SK-N-SH (cell line): ENCODE data around the gene CX3CL1. TPM values are rescaled to one million over a fixed set of nuclear protein-coding genes. Genes with fewer than 3 reads are reported as not detected.

Source experiments
- CTCF ChIA-PET: fragments of 300-600, 350-600 bp; formaldehyde crosslinking; extraction: SDS; loops from one replicate; lab custom pipeline; 2021; lab: Yijun Ruan, JAX
- POLR2A ChIA-PET: fragments of 350-600 bp; sonication (Branson Sonifier 250); formaldehyde crosslinking; extraction: SDS; loops from one replicate; lab custom pipeline; 2020; ENCODE audit warnings: antibody characterized with exemption, inconsistent platforms; lab: Yijun Ruan, JAX
- DNase-seq: peaks from one replicate; pipeline ENCODE4 v3.0.0; 2012
- H2AFZ ChIP-seq: fragments of 200-600 bp; sonication (generic); 2 replicates; pipeline ENCODE4 v1.8.1; 2016; ENCODE audit warnings: antibody characterized with exemption, mild to moderate bottlenecking, low read depth
- H3F3A ChIP-seq: fragments of 200-600 bp; sonication (generic); replicated peaks from 2 replicates; pipeline ENCODE3; 2016; ENCODE audit warnings: antibody characterized with exemption, mild to moderate bottlenecking; ENCODE audit not compliant: insufficient read depth
- H3K27ac ChIP-seq, 2 experiments: fragments of 200-500 bp in 1 of 2; fragments of 200-600 bp in 1 of 2; sonication (Bioruptor generic) in 1 of 2; sonication (generic), shearing (Covaris generic) in 1 of 2; 2 replicates each; pipeline versions ENCODE4 v1.5.1 to v1.6.1; 2014 to 2016; ENCODE audit warnings: low read depth in 2 of 2, inconsistent platforms in 1 of 2, low read length in 1 of 2, mild to moderate bottlenecking in 1 of 2, mixed read lengths in 1 of 2
- H3K27me3 ChIP-seq: fragments of 200-600 bp; sonication (generic), shearing (Covaris generic); 2 replicates; pipeline ENCODE4 v1.6.1; 2016; ENCODE audit warnings: mixed run types; ENCODE audit not compliant: insufficient read depth
- H3K36me3 ChIP-seq, 2 experiments: fragments of 200-500 bp in 1 of 2; fragments of 200-600 bp in 1 of 2; sonication (Bioruptor generic) in 1 of 2; sonication (generic) in 1 of 2; replicated peaks in 1 of 2; 2 replicates each; pipeline versions ENCODE3 to v1.5.1; 2014 to 2016; ENCODE audit warnings: low read length in 1 of 2, mild to moderate bottlenecking in 1 of 2; ENCODE audit not compliant: insufficient read depth in 2 of 2, control insufficient read depth in 1 of 2
- H3K4me1 ChIP-seq, 2 experiments: fragments of 200-500 bp in 1 of 2; fragments of 200-600 bp in 1 of 2; sonication (Bioruptor generic) in 1 of 2; sonication (generic), shearing (Covaris generic) in 1 of 2; 2 replicates each; pipeline versions ENCODE4 v1.5.1 to v1.6.1; 2014 to 2016; ENCODE audit warnings: low read depth in 1 of 2, low read length in 1 of 2, mixed run types in 1 of 2; ENCODE audit not compliant: insufficient read depth in 2 of 2, control insufficient read depth in 1 of 2
- H3K4me2 ChIP-seq: fragments of 200-600 bp; sonication (generic), shearing (Covaris generic); 2 replicates; pipeline ENCODE4 v1.6.1; 2017; ENCODE audit warnings: mixed run types
- H3K4me3 ChIP-seq, 2 experiments: fragments of 200-500 bp in 1 of 2; fragments of 200-600 bp in 1 of 2; sonication (Bioruptor generic) in 1 of 2; sonication (generic), shearing (Covaris generic) in 1 of 2; 2 replicates each; pipeline versions ENCODE4 v1.5.1 to v1.8.1; 2014 to 2016; ENCODE audit warnings: low read depth in 2 of 2, inconsistent platforms in 1 of 2, low read length in 1 of 2, mild to moderate bottlenecking in 1 of 2, mixed read lengths in 1 of 2, moderate library complexity in 1 of 2
- H3K79me2 ChIP-seq: fragments of 200-600 bp; sonication (generic); 2 replicates; pipeline ENCODE4 v1.8.1; 2017; ENCODE audit warnings: mild to moderate bottlenecking; ENCODE audit not compliant: insufficient read depth
- H3K9ac ChIP-seq: fragments of 200-600 bp; sonication (generic); 2 replicates; pipeline ENCODE4 v1.6.1; 2017; ENCODE audit warnings: mixed run types
- H3K9me2 ChIP-seq: fragments of 200-600 bp; sonication (generic); 2 replicates; pipeline ENCODE4 v1.6.1; 2017; ENCODE audit warnings: mixed run types
- H3K9me3 ChIP-seq: fragments of 200-600 bp; sonication (generic); 2 replicates; pipeline ENCODE4 v1.6.1; 2017; ENCODE audit warnings: mixed run types, mild to moderate bottlenecking, moderate library complexity
- H4K20me1 ChIP-seq: fragments of 200-600 bp; sonication (generic); 2 replicates; pipeline ENCODE4 v1.6.1; 2017; ENCODE audit warnings: mild to moderate bottlenecking, mixed run types; ENCODE audit not compliant: insufficient read depth
- ELF1 ChIP-seq: IDR thresholded peaks from 2 replicates; pipeline ENCODE4 v1.4.0; 2012
- EP300 ChIP-seq, 2 experiments: IDR thresholded peaks; 2 replicates each; pipeline versions ENCODE4 v1.4.0 to v1.6.1; 2012; ENCODE audit warnings: borderline replicate concordance in 1 of 2, low read depth in 1 of 2, low read length in 1 of 2
- EZH2phosphoT487 ChIP-seq: fragments of 200-600 bp; sonication (generic); IDR thresholded peaks from 2 replicates; pipeline ENCODE4 v1.6.1; 2017; ENCODE audit warnings: low read depth, mixed run types, mild to moderate bottlenecking, antibody characterized with exemption, moderate library complexity, borderline replicate concordance
- FOSL2 ChIP-seq: IDR thresholded peaks from 2 replicates; pipeline ENCODE4 v1.4.0; 2012; ENCODE audit warnings: low read depth, mild to moderate bottlenecking, moderate library complexity, borderline replicate concordance
- FOXM1 ChIP-seq: IDR thresholded peaks from 2 replicates; pipeline ENCODE4 v1.4.0; 2012; ENCODE audit warnings: low read depth, mild to moderate bottlenecking
- JUND ChIP-seq: IDR thresholded peaks from 2 replicates; pipeline ENCODE4 v1.4.0; 2012
- MAX ChIP-seq: IDR thresholded peaks from 2 replicates; pipeline ENCODE4 v1.4.0; 2012; ENCODE audit warnings: low read depth
- MEF2A ChIP-seq: IDR thresholded peaks from 2 replicates; pipeline ENCODE4 v1.4.0; 2012; ENCODE audit warnings: low read depth, borderline replicate concordance
- MXI1 ChIP-seq: IDR thresholded peaks from 2 replicates; pipeline ENCODE4 v1.6.1; 2012; ENCODE audit warnings: mild to moderate bottlenecking, low read depth, low read length, improper control_type of control experiment
- NFIC ChIP-seq: IDR thresholded peaks from 2 replicates; pipeline ENCODE4 v1.4.0; 2012; ENCODE audit warnings: borderline replicate concordance
- PBX3 ChIP-seq: IDR thresholded peaks from 2 replicates; pipeline ENCODE4; 2012
- RAD21 ChIP-seq: IDR thresholded peaks from 2 replicates; pipeline ENCODE4 v1.6.1; 2012; ENCODE audit warnings: mild to moderate bottlenecking, low read length
- RFX5 ChIP-seq: IDR thresholded peaks from 2 replicates; pipeline ENCODE4 v1.6.1; 2012; ENCODE audit warnings: mild to moderate bottlenecking, improper control_type of control experiment, low read length
- SIN3A ChIP-seq: IDR thresholded peaks from 2 replicates; pipeline ENCODE4 v1.6.1; 2012; ENCODE audit warnings: low read depth, mild to moderate bottlenecking, low read length, moderate library complexity, borderline replicate concordance
- SMC3 ChIP-seq: IDR thresholded peaks from 2 replicates; pipeline ENCODE4 v1.6.1; 2012; ENCODE audit warnings: low read depth, low read length, improper control_type of control experiment
- TEAD4 ChIP-seq: IDR thresholded peaks from 2 replicates; pipeline ENCODE4 v1.4.0; 2012; ENCODE audit warnings: mild to moderate bottlenecking, borderline replicate concordance; ENCODE audit not compliant: insufficient read depth
- YY1 ChIP-seq: IDR thresholded peaks from 2 replicates; pipeline ENCODE4 v1.4.0; 2012; ENCODE audit warnings: low read depth, mild to moderate bottlenecking
- ZBTB33 ChIP-seq: IDR thresholded peaks from 2 replicates; pipeline ENCODE4 v1.4.0; 2012; ENCODE audit warnings: low read depth, borderline replicate concordance
- WGBS: methylation state at CpG from one replicate; pipeline ENCODE4 v1.1.6; 2017; ENCODE audit warnings: low lambda C conversion rate; 5-methylcytosine and 5-hydroxymethylcytosine counted together
- polyA plus RNA-seq, 3 experiments: library from polyadenylated mRNA; depleted of rRNA; stranded (reverse); fragments of >200 nt; gene quantifications; 2 replicates each; pipeline ENCODE4 v1.2.3, GENCODE V29; 2012
- TF ChIP-seq, protein P1 (sequence below): fragments of 150-350 bp; IDR thresholded peaks from 2 replicates; pipeline ENCODE4 v1.6.1; 2016; ENCODE audit warnings: mild to moderate bottlenecking, low read depth, low read length
- TF ChIP-seq, protein P2 (sequence below): fragments of 150-350 bp; IDR thresholded peaks from 2 replicates; pipeline ENCODE4 v1.6.1; 2017; ENCODE audit warnings: antibody characterized with exemption, low read length, low read depth, borderline replicate concordance

CX3CL1 gene
- polyA plus RNA-seq, 1 of the 3 experiments (the other 2 are of a cell fraction) = 6.8 TPM

DNA sequence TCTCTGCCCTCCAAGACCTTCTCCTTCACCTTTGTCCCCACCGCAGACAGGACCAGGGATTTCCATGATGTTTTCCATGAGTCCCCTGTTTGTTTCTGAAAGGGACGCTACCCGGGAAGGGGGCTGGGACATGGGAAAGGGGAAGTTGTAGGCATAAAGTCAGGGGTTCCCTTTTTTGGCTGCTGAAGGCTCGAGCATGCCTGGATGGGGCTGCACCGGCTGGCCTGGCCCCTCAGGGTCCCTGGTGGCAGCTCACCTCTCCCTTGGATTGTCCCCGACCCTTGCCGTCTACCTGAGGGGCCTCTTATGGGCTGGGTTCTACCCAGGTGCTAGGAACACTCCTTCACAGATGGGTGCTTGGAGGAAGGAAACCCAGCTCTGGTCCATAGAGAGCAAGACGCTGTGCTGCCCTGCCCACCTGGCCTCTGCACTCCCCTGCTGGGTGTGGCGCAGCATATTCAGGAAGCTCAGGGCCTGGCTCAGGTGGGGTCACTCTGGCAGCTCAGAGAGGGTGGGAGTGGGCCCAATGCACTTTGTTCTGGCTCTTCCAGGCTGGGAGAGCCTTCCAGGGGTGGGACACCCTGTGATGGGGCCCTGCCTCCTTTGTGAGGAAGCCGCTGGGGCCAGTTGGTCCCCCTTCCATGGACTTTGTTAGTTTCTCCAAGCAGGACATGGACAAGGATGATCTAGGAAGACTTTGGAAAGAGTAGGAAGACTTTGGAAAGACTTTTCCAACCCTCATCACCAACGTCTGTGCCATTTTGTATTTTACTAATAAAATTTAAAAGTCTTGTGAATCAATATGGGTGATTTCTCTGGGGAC, 12.2 kb downstream of the CX3CL1 start:
- H3K4me2 ChIP-seq = peak overlapping the region; percentile 43; the same call in 1 of the 2 replicates
- no peaks in the 10 kb centered on the region for H3K9me2 ChIP-seq
- peaks cover 10 to 21% of the 10 kb centered on the region in 2 experiments; a peak in 3 of 4 replicates for H3K4me1 ChIP-seq
- POLR2A ChIA-PET = no interaction called here
- no peak overlapping the region for H3K4me3 ChIP-seq
- CTCF ChIA-PET = interaction anchor here (0.7 to 1.5 kb wide), 2 partner anchors 32 to 34 kb away, joined by 3 to 4 read pairs; no protein-coding TSS in a partner anchor
- H3K36me3 ChIP-seq = no peaks in the 10 kb centered on the region
- 83% methylated on average over 9 of the region's 11 CpGs for WGBS
- no peaks in the 10 kb centered on the region for H4K20me1 ChIP-seq
- H3K27ac ChIP-seq = no peak overlapping the region; a peak in 1 of 4 replicates
- H3K9ac ChIP-seq = no peak overlapping the region
- DNase-seq = no peak
- no peaks in the 10 kb centered on the region for H3F3A ChIP-seq
- TF ChIP-seq TEAD4 (no peak), FOXM1 (no peak), MAX (no peak), EZH2phosphoT487 (no peak), FOSL2 (no peak), SMC3 (no peak), MEF2A (no peak), RFX5 (no peak), NFIC (no peak), EP300 (IDR thresholded peaks at IDR 0.05; ENCODE audit: borderline replicate concordance in 1 of 2, low read depth in 1 of 2, low read length in 1 of 2) (no peak), ELF1 (no peak), PBX3 (no peak), JUND (no peak), YY1 (no peak), ZBTB33 (no peak), MXI1 (no peak), RAD21 (no peak), SIN3A (no peak)
- TF ChIP-seq, protein P1, sequence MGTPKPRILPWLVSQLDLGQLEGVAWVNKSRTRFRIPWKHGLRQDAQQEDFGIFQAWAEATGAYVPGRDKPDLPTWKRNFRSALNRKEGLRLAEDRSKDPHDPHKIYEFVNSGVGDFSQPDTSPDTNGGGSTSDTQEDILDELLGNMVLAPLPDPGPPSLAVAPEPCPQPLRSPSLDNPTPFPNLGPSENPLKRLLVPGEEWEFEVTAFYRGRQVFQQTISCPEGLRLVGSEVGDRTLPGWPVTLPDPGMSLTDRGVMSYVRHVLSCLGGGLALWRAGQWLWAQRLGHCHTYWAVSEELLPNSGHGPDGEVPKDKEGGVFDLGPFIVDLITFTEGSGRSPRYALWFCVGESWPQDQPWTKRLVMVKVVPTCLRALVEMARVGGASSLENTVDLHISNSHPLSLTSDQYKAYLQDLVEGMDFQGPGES = no peak
- TF ChIP-seq, protein P2, sequence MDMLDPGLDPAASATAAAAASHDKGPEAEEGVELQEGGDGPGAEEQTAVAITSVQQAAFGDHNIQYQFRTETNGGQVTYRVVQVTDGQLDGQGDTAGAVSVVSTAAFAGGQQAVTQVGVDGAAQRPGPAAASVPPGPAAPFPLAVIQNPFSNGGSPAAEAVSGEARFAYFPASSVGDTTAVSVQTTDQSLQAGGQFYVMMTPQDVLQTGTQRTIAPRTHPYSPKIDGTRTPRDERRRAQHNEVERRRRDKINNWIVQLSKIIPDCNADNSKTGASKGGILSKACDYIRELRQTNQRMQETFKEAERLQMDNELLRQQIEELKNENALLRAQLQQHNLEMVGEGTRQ = no peak
- TF ChIP-seq, all 33 proteins: peak for 0
- Histone ChIP-seq H3K9me3 (no peaks in the 10 kb centered on the region), H2AFZ (peak overlapping the region; percentile 63; the same call in 1 of the 2 replicates), H3K79me2 (no peaks in the 10 kb centered on the region), H3K27me3 (no peaks in the 10 kb centered on the region)
